MCF 10A (cell line): ENCODE measurements around the gene RXRG. TPM values are rescaled to one million over a fixed set of nuclear protein-coding genes. Genes with fewer than 3 reads are reported as not detected.

Experiments
- Bru-seq: library from RNA; stranded (reverse); fragments of 400-500 nt; gene quantifications from one replicate; lab custom pipeline; 2021; lab: Mats Ljungman, UMichigan
- BruChase-seq, 2 experiments: library from RNA; stranded (reverse); fragments of 400-500 nt; gene quantifications; one replicate each; lab custom pipeline; 2021; lab: Mats Ljungman, UMichigan
- BruUV-seq: library from RNA; stranded (reverse); fragments of 400-500 nt; replicated peaks from 2 replicates; lab custom pipeline; 2021; lab: Mats Ljungman, UMichigan
- CTCF ChIA-PET: fragments of 300-600 bp; sonication (Branson Sonifier 250); formaldehyde crosslinking; extraction: SDS; loops from one replicate; lab custom pipeline; 2021; ENCODE audit warnings: antibody characterized with exemption, inconsistent platforms; lab: Yijun Ruan, JAX
- POLR2A ChIA-PET: fragments of 300-600, 350-650 bp; sonication (Branson Sonifier 250); formaldehyde crosslinking; extraction: SDS; loops from one replicate; lab custom pipeline; 2020; ENCODE audit warnings: antibody characterized with exemption, inconsistent platforms; lab: Yijun Ruan, JAX
- DNase-seq: peaks from one replicate; pipeline ENCODE4 v3.0.0-alpha.2; 2018; ENCODE audit not compliant: unreplicated experiment
- H3K27ac Mint-ChIP-seq: one replicate; pipeline ENCODE4 v1.8.0; 2022; ENCODE audit warnings: mild to moderate bottlenecking, low read depth, mixed read lengths; ENCODE audit not compliant: unreplicated experiment
- H3K27me3 Mint-ChIP-seq: one replicate; pipeline ENCODE4 v1.8.0; 2022; ENCODE audit warnings: mixed read lengths; ENCODE audit not compliant: insufficient read depth, unreplicated experiment
- H3K36me3 Mint-ChIP-seq: one replicate; pipeline ENCODE4 v1.8.0; 2022; ENCODE audit warnings: mild to moderate bottlenecking, moderate library complexity, mixed read lengths; ENCODE audit not compliant: insufficient read depth, unreplicated experiment
- H3K4me1 Mint-ChIP-seq: one replicate; pipeline ENCODE4 v1.8.0; 2022; ENCODE audit warnings: mixed read lengths; ENCODE audit not compliant: insufficient read depth, unreplicated experiment
- H3K4me3 Mint-ChIP-seq: one replicate; pipeline ENCODE4 v1.8.0; 2022; ENCODE audit warnings: mild to moderate bottlenecking, moderate library complexity, mixed read lengths; ENCODE audit not compliant: unreplicated experiment
- H3K9me3 Mint-ChIP-seq: one replicate; pipeline ENCODE4 v1.8.0; 2022; ENCODE audit warnings: mixed read lengths; ENCODE audit not compliant: unreplicated experiment
- intact Hi-C: fragments of 100-400 bp; cut with micrococcal nuclease; formaldehyde crosslinking; loops from 2 replicates; pipeline ENCODE4 v1.14.1; 2022
- long read RNA-seq: library from polyadenylated mRNA; stranded (forward); transcript quantifications from one replicate; pipeline ENCODE4 v2.0.0, GENCODE V29; 2022
- total RNA-seq: library from RNA; stranded (reverse); gene quantifications from 2 replicates; pipeline ENCODE4 v1.2.3, GENCODE V29; 2022
- TF ChIP-seq, protein P1 (sequence below): fragments of 200-600 bp; IDR thresholded peaks from one replicate; pipeline ENCODE4 v1.8.0; 2022; ENCODE audit warnings: antibody characterized with exemption, mild to moderate bottlenecking; ENCODE audit not compliant: unreplicated experiment

Gene RXRG
- total RNA-seq: not detected in 2 replicates
- Bru-seq, nascent RNA: not detected
- BruChase-seq, experiment 1, labeled RNA remaining after a 6-hour chase: percentile 1 among the genes with signal in this experiment
- BruChase-seq, experiment 2, labeled RNA remaining after a 2-hour chase: percentile 5 among the genes with signal in this experiment
- long read RNA-seq: 0 reads

DNA sequence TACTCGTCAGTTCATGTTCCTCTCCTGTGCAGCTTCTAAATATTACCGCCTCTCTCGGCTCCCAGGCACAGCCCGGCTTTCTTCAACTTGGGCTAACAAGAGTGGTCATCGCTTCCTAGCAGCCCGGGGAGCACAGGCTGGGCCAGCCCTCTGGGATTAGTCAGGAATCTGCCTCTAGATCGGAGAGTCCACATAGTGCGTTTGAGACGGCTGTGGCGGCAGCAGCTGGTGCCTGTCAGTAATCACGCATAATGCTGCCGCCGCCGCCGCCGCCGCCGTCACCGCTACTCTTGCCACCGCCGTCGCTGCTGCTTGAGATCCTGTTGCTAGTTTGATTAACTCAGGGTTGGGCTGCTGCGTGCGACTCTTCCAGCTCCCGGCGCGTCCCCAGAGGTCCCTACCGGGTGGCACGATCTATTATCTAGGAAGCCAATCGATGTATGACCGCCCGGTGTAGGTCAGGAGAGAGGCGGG is at the start of gene RXRG:
RXRG (minus strand) TSS at position 230 of the 474 bp plus-strand sequence. CDS start 233 bp downstream, outside the sequence.
- Mint-ChIP-seq H3K4me3 (no peak within 1 kb of the TSS), H3K27me3 (peaks cover 26% of the 10 kb centered on the region), H3K36me3 (no peaks in the 10 kb centered on the region), H3K9me3 (no peaks in the 10 kb centered on the region), H3K4me1 (no peaks in the 10 kb centered on the region), H3K27ac (no peak within 1 kb of the TSS)
- no TSS peak for BruUV-seq
- intact Hi-C loops: no loop called here
- DNase-seq: no peak
- ChIA-PET CTCF (interaction anchor here (0.6 kb wide), 1 partner anchor 150 kb away, joined by 3 read pairs; no protein-coding TSS in a partner anchor), POLR2A (no interaction called here)
- TF ChIP-seq, protein P1, sequence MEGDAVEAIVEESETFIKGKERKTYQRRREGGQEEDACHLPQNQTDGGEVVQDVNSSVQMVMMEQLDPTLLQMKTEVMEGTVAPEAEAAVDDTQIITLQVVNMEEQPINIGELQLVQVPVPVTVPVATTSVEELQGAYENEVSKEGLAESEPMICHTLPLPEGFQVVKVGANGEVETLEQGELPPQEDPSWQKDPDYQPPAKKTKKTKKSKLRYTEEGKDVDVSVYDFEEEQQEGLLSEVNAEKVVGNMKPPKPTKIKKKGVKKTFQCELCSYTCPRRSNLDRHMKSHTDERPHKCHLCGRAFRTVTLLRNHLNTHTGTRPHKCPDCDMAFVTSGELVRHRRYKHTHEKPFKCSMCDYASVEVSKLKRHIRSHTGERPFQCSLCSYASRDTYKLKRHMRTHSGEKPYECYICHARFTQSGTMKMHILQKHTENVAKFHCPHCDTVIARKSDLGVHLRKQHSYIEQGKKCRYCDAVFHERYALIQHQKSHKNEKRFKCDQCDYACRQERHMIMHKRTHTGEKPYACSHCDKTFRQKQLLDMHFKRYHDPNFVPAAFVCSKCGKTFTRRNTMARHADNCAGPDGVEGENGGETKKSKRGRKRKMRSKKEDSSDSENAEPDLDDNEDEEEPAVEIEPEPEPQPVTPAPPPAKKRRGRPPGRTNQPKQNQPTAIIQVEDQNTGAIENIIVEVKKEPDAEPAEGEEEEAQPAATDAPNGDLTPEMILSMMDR: no peak

DNA sequence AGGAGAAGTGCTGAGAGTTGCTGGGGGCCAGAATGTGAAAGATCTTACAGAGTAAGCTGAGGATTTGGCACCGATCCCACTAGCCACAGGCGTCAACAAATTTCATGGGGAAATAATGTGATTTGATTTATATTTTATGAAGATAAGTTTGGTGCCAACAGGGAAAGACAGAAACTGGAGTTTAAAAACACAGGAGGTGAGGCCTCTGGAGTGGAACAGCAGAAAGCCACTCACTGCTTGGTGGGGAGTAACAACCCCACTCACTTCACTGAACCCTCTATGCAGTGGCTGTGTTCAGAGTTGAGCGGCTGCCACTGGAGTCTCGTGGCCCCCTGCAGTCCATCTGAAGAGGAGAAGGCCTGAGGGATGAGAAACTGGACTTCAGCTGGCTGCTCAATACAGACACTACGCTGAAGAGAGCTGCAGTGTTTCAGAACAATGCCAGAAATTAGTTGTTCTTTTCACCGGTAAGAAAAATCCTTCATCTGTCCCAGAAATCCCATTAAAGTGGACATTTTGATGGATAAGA is 48.0 kb upstream of the RXRG start:
- DNase-seq: peak; percentile 42
- no peak overlapping the region for H3K27ac Mint-ChIP-seq
- H3K9me3 Mint-ChIP-seq: no peaks in the 10 kb centered on the region
- TF ChIP-seq, protein P1: no peak
- ChIA-PET POLR2A (no interaction called here), CTCF (no interaction called here)
- no peak overlapping the region for H3K4me3 Mint-ChIP-seq
- H3K36me3 Mint-ChIP-seq: no peaks in the 10 kb centered on the region
- peaks cover 5% of the 10 kb centered on the region for H3K4me1 Mint-ChIP-seq
- BruUV-seq: no TSS peak
- intact Hi-C loops: no loop called here
- peaks cover 36% of the 10 kb centered on the region for H3K27me3 Mint-ChIP-seq

DNA sequence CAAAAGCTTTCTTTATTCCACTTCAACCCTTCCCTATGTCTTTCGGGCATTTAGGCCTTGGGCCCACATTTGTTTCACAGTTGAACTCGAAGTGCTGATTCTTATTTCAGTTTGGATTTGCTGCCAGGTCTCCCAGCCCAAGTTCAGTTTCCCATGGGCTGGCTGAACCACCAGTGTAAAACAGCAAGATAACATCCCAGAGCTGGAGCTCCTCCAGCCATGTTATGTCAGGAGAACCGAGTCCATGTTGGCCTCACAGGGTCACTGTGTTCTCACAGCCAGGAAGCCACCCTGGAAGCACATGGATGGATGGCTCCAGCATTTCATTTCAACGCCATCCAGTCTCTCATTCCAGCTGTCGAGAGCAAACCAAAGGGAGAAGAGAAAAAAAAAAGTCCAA is 45.2 kb upstream of the RXRG start:
- no peaks in the 10 kb centered on the region for H3K9me3 Mint-ChIP-seq
- ChIA-PET POLR2A (interaction anchor here (0.6 kb wide), 1 partner anchor 143 kb away, joined by 3 read pairs; no protein-coding TSS in a partner anchor), CTCF (interaction anchor here (0.6 to 0.9 kb wide), 5 partner anchors 16 to 678 kb away, joined by 3 to 6 read pairs (median 4); no protein-coding TSS in a partner anchor)
- no peak overlapping the region for H3K27ac Mint-ChIP-seq
- no TSS peak for BruUV-seq
- TF ChIP-seq, protein P1: no peak
- no peaks in the 10 kb centered on the region for H3K36me3 Mint-ChIP-seq
- peaks cover 45% of the 10 kb centered on the region for H3K27me3 Mint-ChIP-seq
- H3K4me3 Mint-ChIP-seq: no peak overlapping the region
- no peak for DNase-seq
- H3K4me1 Mint-ChIP-seq: peaks cover 5% of the 10 kb centered on the region
- intact Hi-C loops: no loop called here

DNA sequence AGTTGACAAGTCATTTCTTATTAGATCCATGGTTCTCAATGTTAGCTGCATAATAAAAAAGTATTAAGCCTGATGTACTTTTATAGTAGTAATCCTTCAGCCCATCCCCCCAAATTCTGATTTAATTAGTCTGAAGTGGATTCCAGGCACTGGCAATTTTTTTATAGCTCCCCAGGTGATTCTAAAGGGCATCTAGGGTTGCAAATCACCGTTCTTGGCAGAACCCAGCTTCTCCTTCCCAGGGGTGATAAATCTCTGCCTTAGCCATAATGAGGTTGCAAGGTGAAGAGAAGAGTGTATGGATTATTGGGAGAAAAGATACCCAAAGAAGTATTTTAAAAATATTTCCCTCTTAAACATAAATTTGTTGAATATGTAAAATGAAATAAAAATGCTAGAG is 43.0 kb upstream of the RXRG start:
- Mint-ChIP-seq H3K4me1 (peaks cover 5% of the 10 kb centered on the region), H3K27ac (no peak overlapping the region), H3K4me3 (no peak overlapping the region), H3K27me3 (peaks cover 48% of the 10 kb centered on the region), H3K9me3 (no peaks in the 10 kb centered on the region), H3K36me3 (no peaks in the 10 kb centered on the region)
- intact Hi-C loops: no loop called here
- CTCF ChIA-PET: interaction anchor here (0.8 kb wide), 1 partner anchor 51 kb away, joined by 4 read pairs; no protein-coding TSS in a partner anchor
- TF ChIP-seq, protein P1: no peak
- BruUV-seq: no TSS peak
- no peak for DNase-seq
- POLR2A ChIA-PET: interaction anchor here (0.7 kb wide), 1 partner anchor 88 kb away, joined by 3 read pairs; no protein-coding TSS in a partner anchor
